Measurements from ENCODE around the gene JADE2.
"Not testable (repeated sequence)": the region's sequence is repeated elsewhere in the genome, so short reads cannot be mapped to it uniquely, and the experiment has no call there.

JADE2 gene

GRCh38 chr5:134594797-134595457, 69.5 kb downstream of the JADE2 start:
- DNase-seq, result no peak

GRCh38 chr5:134595458-134595838, 70.0 kb downstream of the JADE2 start:
- DNase-seq, result no peak

GRCh38 chr5:134599820-134600219, 74.3 kb downstream of the JADE2 start:
- DNase-seq, result not testable (repeated sequence)

- DNase-seq, result no peak
Observed at GRCh38 chr5:134600600-134600999, 75.1 kb downstream of the JADE2 start.

- no peak for DNase-seq
Observed at GRCh38 chr5:134603059-134603458, 77.6 kb downstream of the JADE2 start.

GRCh38 chr5:134604908-134605307, 79.4 kb downstream of the JADE2 start:
- DNase-seq, result no peak

GRCh38 chr5:134606726-134607125, 81.3 kb downstream of the JADE2 start:
- no peak for DNase-seq

- no peak for DNase-seq
Observed at GRCh38 chr5:134608555-134608954, 83.1 kb downstream of the JADE2 start.

GRCh38 chr5:134609232-134609851, 83.9 kb downstream of the JADE2 start:
- no peak for DNase-seq

GRCh38 chr5:134610725-134611124, 85.3 kb downstream of the JADE2 start:
- no peak for DNase-seq

GRCh38 chr5:134611515-134611914, 86.0 kb downstream of the JADE2 start:
- no peak for DNase-seq

GRCh38 chr5:134614450-134615085, 89.1 kb downstream of the JADE2 start:
- no peak for DNase-seq

- DNase-seq, result no peak
Observed at GRCh38 chr5:134620634-134621033, 95.2 kb downstream of the JADE2 start.

- no peak for DNase-seq
Observed at GRCh38 chr5:134625559-134625958, 100.1 kb downstream of the JADE2 start.

- DNase-seq, result no peak
Observed at GRCh38 chr5:134626369-134627014, 101.0 kb downstream of the JADE2 start.

All from DMS153 (cell line).